NCI-H1417 (cell line): ENCODE data around the gene FLVCR2.
A peak's percentile ranks its signal among the peaks of the same experiment; 100 is the strongest.
"Not testable (repeated sequence)": the region's sequence is repeated elsewhere in the genome, so short reads cannot be mapped to it uniquely, and the experiment has no call there.

Experiments
- DNase-seq, 3 experiments: peaks; one replicate each; lab custom pipeline; 2025; lab: John Stamatoyannopoulos, UW

FLVCR2 gene

GRCh38 chr14:75591987-75592575 is 13.7 kb downstream of the FLVCR2 start:
- DNase-seq: no peak

DNA sequence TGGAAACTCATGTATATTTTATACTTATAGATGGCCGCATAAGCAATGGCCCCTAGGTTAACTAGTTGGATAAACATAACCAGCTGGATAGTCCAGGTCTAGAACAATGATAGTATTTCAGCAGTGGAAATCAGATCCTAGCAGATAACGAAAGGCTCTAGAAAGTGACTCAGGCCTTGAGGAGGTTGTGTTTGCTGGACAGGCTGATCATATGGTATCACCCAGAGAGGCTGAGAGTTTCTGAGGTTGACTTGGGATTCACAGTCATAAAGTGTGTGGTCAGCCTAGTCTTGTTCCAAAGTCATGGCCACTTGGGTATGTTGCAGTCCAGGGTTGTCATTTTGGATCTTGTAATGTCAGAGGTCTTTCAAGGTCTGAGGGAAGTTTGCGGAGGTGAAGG is 16.8 kb downstream of the FLVCR2 start:
- DNase-seq: no peak

DNA sequence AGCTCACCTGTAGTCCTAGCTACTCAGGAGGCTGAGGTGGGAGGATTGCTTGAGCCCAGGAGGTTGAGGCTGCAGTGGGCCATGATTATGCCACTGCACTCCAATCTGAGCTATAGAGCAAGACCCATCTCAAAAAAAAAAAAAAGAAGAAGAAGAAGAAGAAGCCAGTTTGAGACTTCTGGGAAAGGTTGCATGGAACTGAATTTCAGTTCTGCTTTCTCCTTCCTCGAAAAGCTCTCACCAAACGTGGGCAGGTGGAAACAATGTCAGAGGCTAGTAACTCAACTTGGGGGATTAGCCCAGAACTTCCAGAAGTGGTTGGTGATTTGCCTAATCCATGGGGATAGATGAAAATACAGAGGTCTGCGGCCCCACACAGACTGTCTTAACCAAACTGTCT is 18.7 kb downstream of the FLVCR2 start:
- DNase-seq: no peak

GRCh38 chr14:75600100-75600499 is 21.7 kb downstream of the FLVCR2 start:
- DNase-seq: not testable (repeated sequence)

DNA sequence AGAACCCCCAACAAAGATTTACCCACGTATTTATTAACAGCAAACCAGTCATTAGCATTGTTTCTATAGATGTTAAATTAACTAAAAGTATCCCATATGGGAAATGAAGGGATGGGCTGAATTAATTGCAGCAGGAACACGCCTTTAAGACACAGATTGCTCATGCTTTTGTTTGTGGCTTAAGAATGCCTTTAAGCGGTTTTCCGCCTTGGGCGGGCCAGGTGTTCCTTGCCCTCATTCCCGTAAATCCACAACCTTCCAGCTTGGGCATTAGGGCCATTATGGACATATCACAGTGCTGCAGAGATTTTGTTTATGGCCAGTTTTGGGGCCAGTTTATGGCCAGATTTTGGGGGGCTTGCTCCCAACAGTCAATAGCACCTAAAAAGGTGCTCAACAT is 22.6 kb downstream of the FLVCR2 start:
- DNase-seq: not testable (repeated sequence)

- no peak for DNase-seq
Measured at GRCh38 chr14:75602503-75602902, 24.1 kb downstream of the FLVCR2 start.

- no peak for DNase-seq
Measured at GRCh38 chr14:75604979-75605851, 26.8 kb downstream of the FLVCR2 start.

DNA sequence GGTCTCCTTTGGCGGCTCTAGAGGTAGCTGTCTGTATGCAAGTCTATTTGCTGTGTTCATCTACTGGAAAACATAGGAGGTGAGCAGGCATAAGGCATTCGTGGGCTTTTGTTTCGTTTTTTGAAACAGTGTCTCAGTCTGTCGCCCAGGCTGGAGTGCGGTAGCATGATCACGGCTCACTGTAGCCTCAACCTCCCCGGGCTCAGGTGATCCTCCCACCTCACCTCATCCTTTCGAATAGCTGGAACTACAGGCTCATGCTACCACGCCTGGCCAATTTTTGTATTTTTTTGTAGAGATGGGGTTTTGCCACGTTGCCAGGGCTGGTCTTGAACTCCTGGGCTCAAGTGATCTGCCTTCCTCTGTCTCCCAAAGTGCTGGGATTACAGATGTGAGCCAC is 27.5 kb downstream of the FLVCR2 start:
- DNase-seq: no peak

GRCh38 chr14:75607044-75607443 is 28.6 kb downstream of the FLVCR2 start:
- no peak for DNase-seq

DNA sequence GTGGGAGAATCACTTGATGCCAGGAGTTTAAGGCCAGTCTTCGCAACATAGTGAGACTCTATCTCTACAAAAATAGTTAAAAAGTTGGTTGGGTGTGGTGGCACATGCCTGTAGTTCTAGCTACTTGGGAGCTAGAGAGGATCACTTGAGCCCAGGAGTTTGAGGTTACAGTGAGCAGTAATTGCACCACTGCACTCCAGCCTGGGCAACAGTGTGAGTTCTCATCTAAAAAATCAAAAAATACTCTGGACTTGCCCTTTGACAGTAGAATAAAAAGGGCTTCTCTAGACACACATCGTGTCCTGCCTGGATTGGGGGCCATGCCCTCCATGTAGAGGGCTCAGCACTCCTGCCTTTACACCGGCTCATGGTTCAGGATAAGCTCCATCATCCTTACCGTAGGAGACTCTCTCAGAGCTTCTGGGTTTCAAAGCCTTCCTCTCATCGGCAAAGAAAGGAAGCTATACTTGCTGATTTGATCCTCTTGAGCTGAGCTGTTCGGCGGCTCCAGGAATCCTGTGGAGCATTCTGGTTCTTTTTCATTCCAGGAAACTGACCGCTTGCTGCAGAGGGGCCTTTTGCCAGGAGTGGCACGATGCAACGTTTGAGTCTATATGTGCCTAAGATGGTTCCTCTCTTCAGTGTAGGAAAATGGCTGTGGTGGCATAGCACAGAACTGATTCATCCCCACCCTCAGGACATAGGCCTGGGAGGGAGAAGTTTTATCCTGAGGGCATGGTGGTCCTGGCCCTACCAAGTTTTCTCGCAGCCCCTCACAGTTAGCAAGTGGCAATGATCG is 29.6 kb downstream of the FLVCR2 start:
- DNase-seq: no peak

- DNase-seq: no peak
Measured at GRCh38 chr14:75609116-75609515, 30.7 kb downstream of the FLVCR2 start.

- DNase-seq: no peak
Measured at GRCh38 chr14:75609606-75610475, 31.4 kb downstream of the FLVCR2 start.

GRCh38 chr14:75610834-75611233 is 32.4 kb downstream of the FLVCR2 start:
- DNase-seq: no peak

GRCh38 chr14:75612157-75612556 is 33.7 kb downstream of the FLVCR2 start:
- no peak for DNase-seq

DNA sequence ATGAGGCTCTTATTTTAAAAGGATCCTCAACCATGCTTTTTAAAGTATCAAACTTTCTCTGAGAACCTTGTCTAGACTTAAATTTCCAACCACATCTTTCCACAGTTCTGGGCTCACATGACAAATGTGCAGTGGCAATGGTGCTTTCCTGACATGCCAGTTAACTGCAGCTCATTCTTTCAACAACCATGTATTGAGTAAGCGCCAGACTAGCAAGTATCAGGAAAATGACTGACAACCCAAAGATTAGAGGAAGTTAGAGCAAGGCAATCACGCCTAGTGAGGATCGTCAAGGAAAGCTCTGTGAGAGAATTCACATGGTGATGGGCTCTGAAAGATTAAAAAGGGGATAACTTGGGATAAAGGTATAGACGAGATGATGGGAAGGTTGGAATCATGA is 35.8 kb downstream of the FLVCR2 start:
- DNase-seq: no peak

GRCh38 chr14:75615200-75615599 is 36.8 kb downstream of the FLVCR2 start:
- DNase-seq: no peak

DNA sequence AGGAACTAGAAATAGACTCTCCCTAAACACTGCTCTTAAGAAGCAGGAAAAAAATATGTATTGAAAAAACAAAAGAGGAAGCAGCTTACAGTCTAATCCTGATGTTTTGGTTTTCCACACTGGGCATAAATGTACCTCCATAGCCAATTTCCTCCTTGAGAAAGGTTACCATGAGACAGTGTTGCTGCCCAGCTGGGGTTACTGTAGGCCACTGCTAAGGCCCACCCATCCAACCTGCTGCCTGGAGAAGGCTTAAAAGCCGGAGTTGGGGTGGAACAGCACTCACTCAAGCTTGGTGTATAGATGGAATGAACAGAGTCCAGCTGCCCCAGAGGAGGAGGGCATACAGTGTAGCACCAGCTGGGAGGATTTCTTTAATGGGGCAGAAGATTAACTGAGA is 41.1 kb downstream of the FLVCR2 start:
- no peak for DNase-seq

- no peak for DNase-seq
Measured at GRCh38 chr14:75625034-75625433, 46.6 kb downstream of the FLVCR2 start.

DNA sequence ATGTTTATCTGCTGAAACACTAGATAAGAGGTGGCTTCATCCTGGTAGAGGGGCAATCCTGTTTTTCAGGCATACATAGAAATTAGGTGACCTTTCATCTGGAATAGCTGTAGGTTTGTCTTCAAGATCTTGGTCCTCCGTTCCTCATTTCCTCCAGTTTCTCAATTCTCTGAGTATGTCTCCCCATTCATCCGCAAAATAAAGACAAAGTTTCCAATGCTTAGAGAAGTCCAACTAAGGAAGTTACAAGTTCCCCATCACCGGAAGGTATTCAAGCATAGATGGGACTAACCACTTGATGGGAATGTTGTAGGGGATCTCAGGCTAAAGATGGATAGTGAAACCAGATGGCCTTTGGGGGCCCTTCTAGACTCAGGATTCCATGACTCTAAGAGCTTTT is 48.0 kb downstream of the FLVCR2 start:
- no peak for DNase-seq

GRCh38 chr14:75626863-75627262 is 48.4 kb downstream of the FLVCR2 start:
- DNase-seq: no peak

- no peak for DNase-seq
Measured at GRCh38 chr14:75627406-75627805, 49.0 kb downstream of the FLVCR2 start.

- DNase-seq: peak in 2 of 3 experiments; percentile 42 to 50
Measured at GRCh38 chr14:75628816-75629215, 50.4 kb downstream of the FLVCR2 start.
